Measurements from ENCODE around the gene ERCC5.

The ERCC5 gene

GRCh38 chr13:102897371-102898138, 51.7 kb downstream of the ERCC5 start:
- no peak for DNase-seq

GRCh38 chr13:102900193-102900608, 54.4 kb downstream of the ERCC5 start:
- DNase-seq: no peak

GRCh38 chr13:102901056-102901455, 55.2 kb downstream of the ERCC5 start:
- DNase-seq: no peak

DNA sequence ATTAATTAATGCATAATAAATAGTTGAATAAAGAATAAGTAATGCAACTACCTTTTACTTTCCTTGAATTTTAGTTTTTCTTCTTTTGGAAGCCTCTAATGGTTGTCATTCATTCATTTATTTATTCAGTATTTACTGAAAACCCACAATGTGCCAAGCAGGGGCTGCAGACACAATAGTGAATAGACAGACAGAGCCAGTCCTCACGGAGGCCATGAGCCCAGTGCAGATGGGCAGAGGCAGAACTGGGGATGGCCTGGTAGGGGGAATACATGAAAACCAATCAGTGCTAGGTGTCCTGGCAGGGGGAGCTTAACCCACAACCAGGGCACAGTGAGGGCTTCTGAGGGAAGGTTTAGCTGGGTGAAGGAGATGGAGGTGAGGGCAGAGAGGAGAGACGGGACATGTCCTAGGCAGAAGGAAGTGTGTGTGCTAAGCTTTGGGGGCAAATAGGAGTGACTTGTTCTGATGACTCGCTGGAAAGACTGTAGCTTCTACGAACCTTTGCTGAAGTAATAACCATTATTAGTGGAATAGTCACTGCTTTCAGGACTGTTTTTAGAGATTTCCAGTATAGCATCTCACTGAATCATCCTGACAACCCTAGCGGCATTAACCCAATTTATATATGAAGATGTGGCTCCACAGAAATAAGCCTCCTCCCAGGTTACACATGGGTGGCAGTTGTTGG, 55.9 kb downstream of the ERCC5 start:
- DNase-seq: no peak

DNA sequence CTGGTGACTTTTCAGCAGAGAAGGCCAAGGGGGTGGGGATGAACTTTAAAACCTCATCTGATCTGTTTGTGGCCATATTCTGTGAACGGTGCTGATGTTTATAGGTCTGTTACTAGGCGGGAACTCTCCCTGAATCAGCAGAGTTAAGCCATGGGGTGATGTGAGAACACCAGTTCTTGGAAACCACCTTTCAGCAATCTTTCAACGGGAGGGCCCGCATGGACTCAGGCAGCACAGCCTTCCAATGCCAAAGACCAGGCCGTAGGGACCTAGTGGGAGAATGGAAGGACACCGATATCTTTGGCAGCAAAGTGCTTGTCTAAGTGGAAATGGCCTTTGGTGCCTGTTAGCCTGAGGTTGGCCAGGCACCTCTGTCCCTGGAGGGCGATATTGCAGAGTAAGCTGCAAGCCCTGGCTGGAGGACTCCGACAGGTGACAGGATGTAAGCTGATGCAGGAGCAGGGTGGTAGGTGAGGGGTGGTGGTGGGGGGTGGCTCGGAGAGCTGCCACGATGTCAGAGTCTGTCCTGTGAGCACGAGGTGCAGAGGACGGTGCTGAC, 57.0 kb downstream of the ERCC5 start:
- DNase-seq: no peak

- peak; percentile 5 for DNase-seq
Observed at GRCh38 chr13:102903659-102904407, 58.0 kb downstream of the ERCC5 start.

GRCh38 chr13:102904408-102904862, 58.6 kb downstream of the ERCC5 start:
- no peak for DNase-seq

- DNase-seq: no peak
Observed at GRCh38 chr13:102905905-102906771, 60.3 kb downstream of the ERCC5 start.

GRCh38 chr13:102907016-102907756, 61.4 kb downstream of the ERCC5 start:
- DNase-seq: no peak

GRCh38 chr13:102907886-102908515, 62.2 kb downstream of the ERCC5 start:
- no peak for DNase-seq

DNA sequence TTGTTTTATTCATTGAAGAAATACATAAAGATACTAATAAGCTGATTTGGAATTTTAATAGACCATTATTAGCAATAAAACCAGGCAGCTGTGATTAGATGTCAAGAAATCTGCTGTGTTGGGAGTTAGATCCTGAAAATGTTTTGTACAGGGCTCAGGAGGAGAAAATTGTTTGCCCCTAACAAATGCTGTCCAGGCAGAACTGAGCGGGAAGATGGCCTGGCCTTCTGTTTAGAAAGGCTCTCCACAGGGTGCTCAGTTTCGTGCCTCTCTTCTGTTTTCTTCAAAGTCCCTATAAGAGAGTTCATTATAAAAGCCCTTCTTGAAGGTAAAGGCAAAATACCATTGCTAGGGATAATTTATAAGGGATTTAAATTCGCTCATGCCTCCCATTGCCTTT, 64.1 kb downstream of the ERCC5 start:
- no peak for DNase-seq

DNA sequence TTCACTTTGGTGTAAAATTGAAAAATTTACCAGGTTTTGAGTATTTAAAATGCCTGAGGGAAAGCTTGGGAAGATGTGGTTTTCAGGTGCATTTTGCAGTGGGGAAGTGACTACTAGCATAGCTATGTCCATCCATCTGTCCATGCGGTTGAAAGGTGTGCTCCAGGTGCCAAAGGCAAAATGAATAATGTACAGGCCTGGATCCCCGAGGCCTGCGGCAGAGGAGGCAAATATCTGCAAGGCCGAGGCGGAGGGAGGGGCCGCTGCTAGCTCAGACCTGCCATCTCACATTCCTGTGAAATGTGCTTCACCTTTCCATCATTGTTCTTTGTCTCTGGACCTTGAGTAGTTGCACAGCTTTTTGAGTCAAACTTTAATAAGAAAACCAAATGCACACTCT, 65.5 kb downstream of the ERCC5 start:
- no peak for DNase-seq

DNA sequence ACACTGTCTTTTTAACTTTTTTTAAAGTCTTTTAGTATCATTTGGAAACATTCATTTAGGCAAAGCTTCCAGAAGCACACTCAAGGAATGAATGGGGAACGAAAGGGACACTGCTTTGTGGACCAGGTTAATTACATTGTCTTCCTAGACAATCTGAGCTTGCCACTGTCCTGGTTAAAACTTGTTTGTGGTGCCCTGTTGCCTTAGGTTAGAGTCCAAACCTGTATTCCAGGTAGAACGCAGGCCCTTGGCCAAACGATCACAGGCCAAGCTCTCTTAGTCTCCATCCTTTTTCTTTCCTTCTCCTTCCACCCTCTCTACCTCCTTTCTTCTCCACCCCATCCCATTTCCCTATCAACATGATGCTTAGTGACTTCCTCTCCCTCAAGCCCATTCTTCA, 66.8 kb downstream of the ERCC5 start:
- no peak for DNase-seq

- DNase-seq: no peak
Observed at GRCh38 chr13:102913914-102914313, 68.1 kb downstream of the ERCC5 start.

DNA sequence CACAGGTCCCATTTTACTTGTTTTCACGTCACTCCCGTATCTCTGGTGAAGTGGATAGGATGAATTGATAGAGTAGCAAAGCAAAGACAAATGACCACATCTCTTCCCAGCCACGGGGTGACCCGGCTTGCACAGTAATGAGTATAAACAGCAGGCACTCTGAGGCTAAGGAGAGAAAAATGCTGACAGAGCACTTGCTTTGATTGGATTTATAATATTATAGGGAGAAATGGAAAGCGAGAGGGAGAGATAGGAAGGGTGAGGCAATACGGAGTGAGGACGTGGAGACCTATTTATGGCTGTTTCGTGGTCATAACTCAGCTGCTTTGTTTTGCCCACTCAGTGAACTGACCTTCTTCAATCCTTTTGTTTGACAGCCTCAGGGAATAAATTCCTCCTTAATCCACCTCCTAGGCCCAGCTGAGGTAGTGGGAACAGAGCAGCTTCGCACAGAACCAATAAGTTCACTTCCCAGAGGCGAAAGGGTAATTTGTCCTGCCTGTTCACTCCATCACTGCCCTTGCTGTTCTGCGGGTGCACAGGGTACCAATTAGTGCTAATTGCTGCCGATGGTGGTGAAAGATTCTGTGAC, 68.6 kb downstream of the ERCC5 start:
- DNase-seq: no peak

- DNase-seq: no peak
Observed at GRCh38 chr13:102915393-102915930, 69.6 kb downstream of the ERCC5 start.

DNA sequence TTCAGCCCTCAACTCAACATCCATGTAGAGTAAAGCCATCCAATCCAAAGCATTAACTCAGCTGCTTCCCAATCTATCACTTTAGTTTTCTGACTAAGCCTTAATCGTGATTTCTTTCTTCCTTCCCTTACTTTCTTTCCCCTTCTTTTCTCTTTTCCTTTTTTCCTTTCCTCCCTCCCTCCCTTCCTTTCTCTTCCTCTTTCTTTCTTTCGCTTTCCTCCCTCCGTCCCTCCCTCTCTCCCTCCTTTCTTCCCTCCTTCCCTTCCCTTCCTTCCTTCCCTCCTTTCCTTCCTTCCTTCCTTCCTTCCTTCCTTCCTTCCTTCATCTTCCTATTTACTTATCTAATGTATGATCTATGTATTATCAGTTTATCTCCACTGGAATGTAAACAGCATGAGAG, 71.2 kb downstream of the ERCC5 start:
- no peak for DNase-seq

- DNase-seq: no peak
Observed at GRCh38 chr13:102922184-102922583, 76.4 kb downstream of the ERCC5 start.

Measured in NCI-H1694 treated with DMSO at 0.1 percent for 48 hours (cell line).